ENCODE measurements around the gene FBXO22.

- TF ChIP-seq CTCF (IDR thresholded peaks at IDR 0.05) (no peak), POLR2AphosphoS5 (IDR thresholded peaks at IDR 0.05) (no peak), POLR2A (IDR thresholded peaks at IDR 0.05) (no peak)
Observed at GRCh38 chr15:75895731-75896130, 7.9 kb upstream of the FBXO22 start.
